ENCODE measurements around the gene HACD1.

- TF ChIP-seq SMC3 (conservative IDR thresholded peaks at IDR 0.05; ENCODE audit: poor library complexity) (no peak), REST (IDR thresholded peaks at IDR 0.05; ENCODE audit: borderline replicate concordance) (no peak), CTCF (IDR thresholded peaks at IDR 0.05; ENCODE audit: poor library complexity, severe bottlenecking) (no peak), RAD21 (conservative IDR thresholded peaks at IDR 0.05) (no peak), MXI1 (conservative IDR thresholded peaks at IDR 0.05; ENCODE audit: poor library complexity, severe bottlenecking) (no peak), EP300 (conservative IDR thresholded peaks at IDR 0.05; ENCODE audit: poor library complexity, severe bottlenecking) (no peak), EZH2 (IDR thresholded peaks at IDR 0.05; ENCODE audit: borderline replicate concordance, insufficient read depth, low read length, poor library complexity, severe bottlenecking) (no peak), TAF1 (IDR thresholded peaks at IDR 0.05; ENCODE audit: low read depth) (no peak)
Observed at GRCh38 chr10:17578603-17579002, 38.6 kb downstream of the HACD1 start.
